HepG2 (cell line): ENCODE measurements around the gene ADIRF. TPM values are rescaled to one million over a fixed set of nuclear protein-coding genes. Genes with fewer than 3 reads are reported as not detected.

Experiments
- ATAC-seq: fragments of 200-7000 bp; cut with Tn5 transposase; 3 replicates; pipeline ENCODE4 v1.9.1; 2020; ENCODE audit warnings: mild to moderate bottlenecking, moderate library complexity
- BruUV-seq: library from RNA; stranded (reverse); fragments of 400-500 nt; replicated peaks from 2 replicates; lab custom pipeline; 2021; lab: Mats Ljungman, UMichigan
- CTCF ChIA-PET: fragments of 300-600 bp; formaldehyde crosslinking; extraction: SDS; loops from one replicate; lab custom pipeline; 2021; ENCODE audit warnings: low total read pairs, inconsistent platforms, low intra/inter-chr PET ratio; lab: Yijun Ruan, JAX
- POLR2A ChIA-PET: fragments of 350-600 bp; sonication (Branson Sonifier 250); formaldehyde crosslinking; loops from one replicate; lab custom pipeline; 2020; ENCODE audit warnings: antibody characterized with exemption, inconsistent platforms; lab: Yijun Ruan, JAX
- DNase-seq: peaks from one replicate; pipeline ENCODE4 v3.0.0-alpha.2; 2015; ENCODE audit warnings: low spot score
- FAIRE-seq: peaks from 3 replicates; lab custom pipeline; 2011; peaks lifted over from hg19 to GRCh38; lab: Jason Lieb, UNC
- H2AFZ ChIP-seq: one replicate; pipeline ENCODE4 v1.6.1; 2011; ENCODE audit warnings: low read length, inconsistent platforms
- H3K27ac ChIP-seq: fragments of 300-600 bp; 3 replicates; pipeline ENCODE4 v1.8.0; 2011; ENCODE audit warnings: mixed run types, mild to moderate bottlenecking, mixed read lengths, low read length, inconsistent platforms; ENCODE audit not compliant: insufficient read depth; ENCODE audit errors: extremely low read length
- H3K27me3 ChIP-seq, 2 experiments: fragments of 200-600 bp in 1 of 2; 2 replicates in 1 of 2; 3 replicates in 1 of 2; pipeline versions ENCODE4 v1.6.0 to v1.8.0; 2011; ENCODE audit warnings: low read length in 2 of 2, mild to moderate bottlenecking in 2 of 2, moderate library complexity in 2 of 2, inconsistent platforms in 1 of 2; ENCODE audit not compliant: insufficient read depth in 2 of 2, control insufficient read depth in 1 of 2
- H3K36me3 ChIP-seq, 2 experiments: fragments of 200-600 bp in 1 of 2; replicated peaks in 1 of 2; 2 replicates in 1 of 2; 3 replicates in 1 of 2; pipeline versions ENCODE4 v1.5.1 to v1.8.0; 2011; ENCODE audit warnings: low read length in 2 of 2, inconsistent platforms in 1 of 2; ENCODE audit not compliant: insufficient read depth in 2 of 2, control insufficient read depth in 1 of 2
- H3K4me1 ChIP-seq: 2 replicates; pipeline ENCODE4 v1.5.1; 2012; ENCODE audit warnings: low read length, inconsistent platforms; ENCODE audit not compliant: insufficient read depth
- H3K4me2 ChIP-seq: 2 replicates; pipeline ENCODE4 v1.6.0; 2011; ENCODE audit warnings: low read depth, low read length, inconsistent platforms
- H3K4me3 ChIP-seq, 3 experiments: fragments of 200-600 bp in 1 of 3; sonication (generic), shearing (Covaris generic) in 1 of 3; replicated peaks in 1 of 3; 2 replicates each; pipeline ENCODE4 v1.5.1; 2011 to 2016; ENCODE audit warnings: low read length in 3 of 3, inconsistent platforms in 2 of 3, low read depth in 2 of 3, mild to moderate bottlenecking in 2 of 3, control low read depth in 1 of 3, mixed read lengths in 1 of 3; ENCODE audit not compliant: insufficient read depth in 1 of 3
- H3K79me2 ChIP-seq: one replicate; pipeline ENCODE4 v1.6.1; 2011; ENCODE audit warnings: low read length, inconsistent platforms; ENCODE audit not compliant: insufficient read depth
- H3K9ac ChIP-seq: 2 replicates; pipeline ENCODE4 v1.6.0; 2011; ENCODE audit warnings: mild to moderate bottlenecking, low read depth, low read length, inconsistent platforms; ENCODE audit not compliant: insufficient read depth
- H3K9me3 ChIP-seq: 2 replicates; pipeline ENCODE4 v1.5.1; 2012; ENCODE audit warnings: mild to moderate bottlenecking, low read length
- H4K20me1 ChIP-seq: 2 replicates; pipeline ENCODE4 v1.6.0; 2011; ENCODE audit warnings: inconsistent platforms, mild to moderate bottlenecking, low read length, moderate library complexity; ENCODE audit not compliant: insufficient read depth
- CBFB ChIP-seq: sonication (generic); formaldehyde crosslinking; IDR thresholded peaks from 2 replicates; pipeline ENCODE4 v1.4.0; 2020; ENCODE audit warnings: missing genetic modification reagents
- HNF4G ChIP-seq, 2 experiments: sonication (generic) in 1 of 2; formaldehyde crosslinking in 1 of 2; IDR thresholded peaks; 2 replicates each; pipeline versions ENCODE4 v1.4.0 to v1.6.1; 2011 to 2020; ENCODE audit warnings: borderline replicate concordance in 2 of 2, low read depth in 2 of 2, mild to moderate bottlenecking in 2 of 2, low read length in 1 of 2, missing genetic modification reagents in 1 of 2, moderate library complexity in 1 of 2
- KMT2A ChIP-seq: sonication (generic); formaldehyde crosslinking; IDR thresholded peaks from 2 replicates; pipeline ENCODE4 v1.4.0; 2020; ENCODE audit warnings: missing genetic modification reagents
- NCOR1 ChIP-seq: fragments of 200-600 bp; sonication (generic); IDR thresholded peaks from 2 replicates; pipeline ENCODE4 v1.7.0; 2017; ENCODE audit warnings: antibody characterized with exemption, low read length, borderline replicate concordance
- NFKB2 ChIP-seq: sonication (generic); formaldehyde crosslinking; IDR thresholded peaks from 2 replicates; pipeline ENCODE4 v1.4.0; 2020; ENCODE audit warnings: missing genetic modification reagents, borderline replicate concordance
- ONECUT2 ChIP-seq: sonication (generic); formaldehyde crosslinking; IDR thresholded peaks from 2 replicates; pipeline ENCODE4 v1.4.0; 2020; ENCODE audit warnings: missing genetic modification reagents
- PITX1 ChIP-seq: sonication (generic); formaldehyde crosslinking; IDR thresholded peaks from 2 replicates; pipeline ENCODE4 v1.5.1; 2020; ENCODE audit warnings: mild to moderate bottlenecking, missing genetic modification reagents
- RARG ChIP-seq: sonication (generic); formaldehyde crosslinking; IDR thresholded peaks from 2 replicates; pipeline ENCODE4 v1.4.0; 2020; ENCODE audit warnings: low read depth, mild to moderate bottlenecking, missing genetic modification reagents
- TERF1 ChIP-seq: sonication (generic); formaldehyde crosslinking; IDR thresholded peaks from 2 replicates; pipeline ENCODE4 v1.8.0; 2022; ENCODE audit warnings: mild to moderate bottlenecking, missing genetic modification reagents, moderate library complexity
- ZBED4 ChIP-seq: sonication (generic); formaldehyde crosslinking; IDR thresholded peaks from 2 replicates; pipeline ENCODE4 v1.4.0; 2020; ENCODE audit warnings: missing genetic modification reagents, borderline replicate concordance
- ZNF512B ChIP-seq: sonication (generic); formaldehyde crosslinking; IDR thresholded peaks from 2 replicates; pipeline ENCODE4 v1.5.1; 2020; ENCODE audit warnings: missing genetic modification reagents, mild to moderate bottlenecking, borderline replicate concordance
- ZNF709 ChIP-seq: sonication (generic); formaldehyde crosslinking; IDR thresholded peaks from 2 replicates; pipeline ENCODE4 v1.5.0; 2020; ENCODE audit warnings: mild to moderate bottlenecking, missing genetic modification reagents
- ZNF724P ChIP-seq: sonication (generic); formaldehyde crosslinking; IDR thresholded peaks from 2 replicates; pipeline ENCODE4 v1.8.0; 2022; ENCODE audit warnings: missing genetic modification reagents, borderline replicate concordance
- ZNF891 ChIP-seq: sonication (generic); formaldehyde crosslinking; IDR thresholded peaks from 2 replicates; pipeline ENCODE4 v1.5.0; 2020; ENCODE audit warnings: mild to moderate bottlenecking, missing genetic modification reagents
- ZSCAN29 ChIP-seq: sonication (generic); formaldehyde crosslinking; conservative IDR thresholded peaks from 2 replicates; pipeline ENCODE4 v1.4.0; 2020; ENCODE audit warnings: mild to moderate bottlenecking, missing genetic modification reagents
- WGBS: methylation state at CpG from one replicate; pipeline ENCODE4 v1.1.6; 2017; ENCODE audit warnings: low lambda C conversion rate; 5-methylcytosine and 5-hydroxymethylcytosine counted together
- in situ Hi-C: cut with HindIII; loops from 2 replicates; pipeline ENCODE4 v1.10.0; 2017; ENCODE audit warnings: low pct_unique_long_range_greater_than_20kb; ENCODE audit not compliant: extremely low pct_ligation_motif_present
- intact Hi-C: fragments of 100-400 bp; cut with micrococcal nuclease; formaldehyde crosslinking; loops from one replicate; pipeline ENCODE4 v1.10.0; 2022; ENCODE audit not compliant: unreplicated experiment
- polyA plus RNA-seq, 8 experiments: library from polyadenylated mRNA; depleted of rRNA in 3 of 8; stranded (reverse) in 7 of 8; unstranded in 1 of 8; fragments of >200 nt; fragmentation: Illumina TruSeq in 4 of 8; extraction: Trizol in 4 of 8; gene quantifications; 2 replicates each; pipeline versions ENCODE4 v1.2.1 to v1.2.3, GENCODE V29; 2011 to 2016; ENCODE audit warnings: low read depth in 4 of 8, missing spikeins in 1 of 8, mixed read lengths in 1 of 8; ENCODE audit not compliant: insufficient read depth in 1 of 8
- total RNA-seq, 5 experiments: library from RNA; depleted of rRNA; stranded (reverse); fragments of >200 nt; fragmentation: Illumina TruSeq; extraction: Trizol; gene quantifications; 2 replicates each; pipeline ENCODE4 v1.2.3, GENCODE V29; 2016; ENCODE audit warnings: low read depth in 1 of 5

Gene ADIRF
- total and polyA plus RNA-seq, 2 of the 13 experiments (the other 11 are each of a cell fraction or from before 2014, with no cell fraction given): 0.13 to 0.40 TPM

- H3K36me3 ChIP-seq: no peaks in the 10 kb centered on the region
- H3K9me3 ChIP-seq: no peaks in the 10 kb centered on the region
- H4K20me1 ChIP-seq: no peaks in the 10 kb centered on the region
- no peak overlapping the region for H3K4me2 ChIP-seq
- in situ Hi-C loops (no loop called here), intact Hi-C loops (no loop called here)
- no TSS peak for BruUV-seq
- TF ChIP-seq ZNF891 (CRISPR knock-in tag) (no peak), ZNF709 (CRISPR knock-in tag) (no peak), ZBED4 (CRISPR knock-in tag) (no peak), TERF1 (CRISPR knock-in tag) (no peak), HNF4G (IDR thresholded peaks at IDR 0.05; ENCODE audit: borderline replicate concordance, low read depth, low read length) (no peak), HNF4G (CRISPR knock-in tag; IDR thresholded peaks at IDR 0.05; ENCODE audit: borderline replicate concordance, low read depth) (no peak), KMT2A (CRISPR knock-in tag) (no peak), CBFB (CRISPR knock-in tag) (no peak), ZNF512B (CRISPR knock-in tag) (no peak), RARG (no peak), NFKB2 (CRISPR knock-in tag) (no peak), ONECUT2 (CRISPR knock-in tag) (no peak), ZNF724P (no peak), NCOR1 (no peak), PITX1 (no peak), ZSCAN29 (CRISPR knock-in tag) (no peak)
- ChIA-PET POLR2A (no interaction called here), CTCF (no interaction called here)
- no peak overlapping the region for H3K9ac ChIP-seq
- 76% methylated on average over 6 of the region's 14 CpGs for WGBS
- DNase-seq: no peak
- FAIRE-seq: no peak
- no peaks in the 10 kb centered on the region for H3K79me2 ChIP-seq
- no peak overlapping the region for H2AFZ ChIP-seq
- peaks cover 34% of the 10 kb centered on the region for H3K4me1 ChIP-seq
- peaks cover 5 to 24% of the 10 kb centered on the region in 2 experiments; a peak in 3 of 5 replicates for H3K27me3 ChIP-seq
- ATAC-seq: no peak
- H3K27ac ChIP-seq: no peak overlapping the region
- no peak overlapping the region for H3K4me3 ChIP-seq
These were observed 26.3 kb upstream of the ADIRF start for GRCh38 chr10:86941991-86942421.
